Measurements from ENCODE around the gene GABBR2.

The GABBR2 gene

GRCh38 chr9:98429613-98430012 lies 279.1 kb downstream of the GABBR2 start:
- H3K4me3 ChIP-seq (ENCODE audit: low read depth, low read length): no peak overlapping the region
- TF ChIP-seq CTCF (IDR thresholded peaks at IDR 0.05; ENCODE audit: low read depth, low read length): no peak

GRCh38 chr9:98428454-98428853 lies 280.3 kb downstream of the GABBR2 start:
- H3K4me3 ChIP-seq (ENCODE audit: low read depth, low read length): no peak overlapping the region

GRCh38 chr9:98427491-98427890 lies 281.2 kb downstream of the GABBR2 start:
- no peak overlapping the region for H3K4me3 ChIP-seq (ENCODE audit: low read depth, low read length)
- TF ChIP-seq CTCF (IDR thresholded peaks at IDR 0.05; ENCODE audit: low read depth, low read length): no peak

More at GRCh38 chr9:98428454-98428853, 280.3 kb downstream of the GABBR2 start:
- no peak for TF ChIP-seq CTCF (IDR thresholded peaks at IDR 0.05; ENCODE audit: low read depth, low read length)

GRCh38 chr9:98425079-98425478 lies 283.7 kb downstream of the GABBR2 start:
- no peak for TF ChIP-seq CTCF (IDR thresholded peaks at IDR 0.05; ENCODE audit: low read depth, low read length)
- no peak overlapping the region for H3K4me3 ChIP-seq (ENCODE audit: low read depth, low read length)

GRCh38 chr9:98419260-98419603 lies 289.5 kb downstream of the GABBR2 start:
- H3K4me3 ChIP-seq (ENCODE audit: low read depth, low read length): no peak overlapping the region
- no peak for TF ChIP-seq CTCF (IDR thresholded peaks at IDR 0.05; ENCODE audit: low read depth, low read length)

GRCh38 chr9:98418578-98419259 lies 290.0 kb downstream of the GABBR2 start:
- no peak overlapping the region for H3K4me3 ChIP-seq (ENCODE audit: low read depth, low read length)
- no peak for TF ChIP-seq CTCF (IDR thresholded peaks at IDR 0.05; ENCODE audit: low read depth, low read length)

- TF ChIP-seq CTCF (IDR thresholded peaks at IDR 0.05; ENCODE audit: low read depth, low read length): no peak
- no peak overlapping the region for H3K4me3 ChIP-seq (ENCODE audit: low read depth, low read length)
Observed at GRCh38 chr9:98416294-98417248, 292.2 kb downstream of the GABBR2 start.
